Measurements from ENCODE around the gene PADI2. TPM values are rescaled to one million over a fixed set of nuclear protein-coding genes. Genes with fewer than 3 reads are reported as not detected.

Gene PADI2
- total RNA-seq, 2 experiments from 2014 or later, result 0.08 TPM; not detected in 1

GRCh38 chr1:17059391-17060305, 59.6 kb downstream of the PADI2 start:
- no peaks in the 10 kb centered on the region for H3K79me2 ChIP-seq (ENCODE audit: insufficient read depth, low read depth, low read length)
- H3K4me3 ChIP-seq (ENCODE audit: low read depth, low read length, poor library complexity, severe bottlenecking), result peak overlapping the region; percentile 29
- CTCF ChIA-PET (ENCODE audit: unreplicated experiment), result interaction anchor here (0.5 kb wide), 1 partner anchor 251 kb away, joined by 4 read pairs; no protein-coding TSS in a partner anchor
- no peaks in the 10 kb centered on the region for H3K36me3 ChIP-seq (ENCODE audit: insufficient read depth, low read length)
- DNase-seq (ENCODE audit: low spot score), result peak; percentile 76
- H3K27ac ChIP-seq (ENCODE audit: low read depth, low read length, poor library complexity, severe bottlenecking), result no peak overlapping the region
- H4K20me1 ChIP-seq (ENCODE audit: insufficient read depth, low read length), result no peaks in the 10 kb centered on the region
- peaks cover 16% of the 10 kb centered on the region for H3K4me1 ChIP-seq (ENCODE audit: insufficient read depth, low read length, poor library complexity, severe bottlenecking)
- H3K9me2 ChIP-seq (ENCODE audit: insufficient read depth, low read length), result no peaks in the 10 kb centered on the region
- H3K9me3 ChIP-seq (ENCODE audit: low read length), result 0 out of 2 replicates have a peak, but pooled peaks cover 4% of the 10 kb centered on the region
- intact Hi-C loops (cut with micrococcal nuclease; ENCODE audit: unreplicated experiment), result loop anchor here (1.0 to 10.0 kb wide), 3 partner anchors 63 to 275 kb away; no protein-coding TSS in a partner anchor
- H2AFZ ChIP-seq (ENCODE audit: low read length), result peak overlapping the region; percentile 80
- no TSS peak for BruUV-seq (replicated peaks)
- peak overlapping the region; percentile 61 for H3K4me2 ChIP-seq (ENCODE audit: low read length)
- TF ChIP-seq EZH2phosphoT487 (IDR thresholded peaks at IDR 0.05; ENCODE audit: borderline replicate concordance, low read depth, low read length) (no peak), CTCF (conservative IDR thresholded peaks at IDR 0.05; ENCODE audit: low read length) (peak; percentile 87)
- POLR2A ChIA-PET, result no interaction called here

- H4K20me1 ChIP-seq (ENCODE audit: insufficient read depth, low read length), result peaks cover 10% of the 10 kb centered on the region; the same call in 1 of the 2 replicates
- H3K36me3 ChIP-seq (ENCODE audit: insufficient read depth, low read length), result 0 out of 2 replicates have a peak, but pooled peaks cover 1% of the 10 kb centered on the region
- peaks cover 21% of the 10 kb centered on the region for H3K79me2 ChIP-seq (ENCODE audit: insufficient read depth, low read depth, low read length)
- ChIA-PET POLR2A (no interaction called here), CTCF (ENCODE audit: unreplicated experiment) (no interaction called here)
- H3K9me3 ChIP-seq (ENCODE audit: low read length), result no peaks in the 10 kb centered on the region
- no peak overlapping the region for H3K4me3 ChIP-seq (ENCODE audit: low read depth, low read length, poor library complexity, severe bottlenecking)
- no peak overlapping the region for H2AFZ ChIP-seq (ENCODE audit: low read length)
- BruUV-seq (replicated peaks), result no TSS peak
- H3K9me2 ChIP-seq (ENCODE audit: insufficient read depth, low read length), result no peaks in the 10 kb centered on the region
- DNase-seq (ENCODE audit: low spot score), result no peak
- intact Hi-C loops (cut with micrococcal nuclease; ENCODE audit: unreplicated experiment), result loop anchor here (10.0 kb wide), 1 partner anchor 278 kb away; no protein-coding TSS in a partner anchor
- no peak overlapping the region for H3K27ac ChIP-seq (ENCODE audit: low read depth, low read length, poor library complexity, severe bottlenecking)
- peaks cover 24% of the 10 kb centered on the region for H3K4me1 ChIP-seq (ENCODE audit: insufficient read depth, low read length, poor library complexity, severe bottlenecking)
- TF ChIP-seq EZH2phosphoT487 (IDR thresholded peaks at IDR 0.05; ENCODE audit: borderline replicate concordance, low read depth, low read length) (no peak), CTCF (conservative IDR thresholded peaks at IDR 0.05; ENCODE audit: low read length) (no peak)
- no peak overlapping the region for H3K4me2 ChIP-seq (ENCODE audit: low read length)
These were observed 62.7 kb downstream of the PADI2 start for GRCh38 chr1:17056551-17056950.

All from OCI-LY7 (cell line).